ENCODE measurements around the gene MTAP.

DNA sequence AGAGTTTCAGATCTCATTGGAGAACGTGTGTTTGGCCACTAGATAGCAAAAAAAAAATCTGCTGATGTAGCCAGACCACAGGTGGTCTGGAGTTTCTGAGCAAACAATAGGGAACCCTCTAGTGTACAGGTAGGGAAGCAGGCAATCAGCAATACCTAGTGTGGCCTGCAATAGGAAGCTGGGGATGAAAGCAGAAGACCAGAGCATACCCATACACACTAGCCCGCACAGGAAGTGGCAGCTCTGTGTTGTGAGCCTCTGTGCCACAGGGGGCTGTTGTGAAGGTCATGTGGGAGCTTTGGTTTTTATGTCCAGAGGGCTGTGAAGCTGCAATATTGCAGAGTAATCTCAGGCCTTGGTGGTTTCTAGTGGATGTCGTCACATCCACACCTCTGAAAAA, 81.2 kb downstream of the MTAP start:
- TF ChIP-seq GABPA (IDR thresholded peaks at IDR 0.05 in 1 of 2, conservative IDR thresholded peaks at IDR 0.05 in 1 of 2) (no peak), YY1 (IDR thresholded peaks at IDR 0.05) (no peak), MAX (IDR thresholded peaks at IDR 0.05) (no peak), TAF1 (conservative IDR thresholded peaks at IDR 0.05) (no peak), HNF4A (conservative IDR thresholded peaks at IDR 0.05) (no peak), RXRA (IDR thresholded peaks at IDR 0.05) (no peak), SP1 (IDR thresholded peaks at IDR 0.05) (no peak), JUND (IDR thresholded peaks at IDR 0.05) (no peak), REST (IDR thresholded peaks at IDR 0.05) (no peak), RAD21 (IDR thresholded peaks at IDR 0.05) (no peak), NR2F2 (IDR thresholded peaks at IDR 0.05) (no peak), EGR1 (IDR thresholded peaks at IDR 0.05; ENCODE audit: low read depth in 2 of 2) (no peak)
- TF ChIP-seq, protein P1, sequence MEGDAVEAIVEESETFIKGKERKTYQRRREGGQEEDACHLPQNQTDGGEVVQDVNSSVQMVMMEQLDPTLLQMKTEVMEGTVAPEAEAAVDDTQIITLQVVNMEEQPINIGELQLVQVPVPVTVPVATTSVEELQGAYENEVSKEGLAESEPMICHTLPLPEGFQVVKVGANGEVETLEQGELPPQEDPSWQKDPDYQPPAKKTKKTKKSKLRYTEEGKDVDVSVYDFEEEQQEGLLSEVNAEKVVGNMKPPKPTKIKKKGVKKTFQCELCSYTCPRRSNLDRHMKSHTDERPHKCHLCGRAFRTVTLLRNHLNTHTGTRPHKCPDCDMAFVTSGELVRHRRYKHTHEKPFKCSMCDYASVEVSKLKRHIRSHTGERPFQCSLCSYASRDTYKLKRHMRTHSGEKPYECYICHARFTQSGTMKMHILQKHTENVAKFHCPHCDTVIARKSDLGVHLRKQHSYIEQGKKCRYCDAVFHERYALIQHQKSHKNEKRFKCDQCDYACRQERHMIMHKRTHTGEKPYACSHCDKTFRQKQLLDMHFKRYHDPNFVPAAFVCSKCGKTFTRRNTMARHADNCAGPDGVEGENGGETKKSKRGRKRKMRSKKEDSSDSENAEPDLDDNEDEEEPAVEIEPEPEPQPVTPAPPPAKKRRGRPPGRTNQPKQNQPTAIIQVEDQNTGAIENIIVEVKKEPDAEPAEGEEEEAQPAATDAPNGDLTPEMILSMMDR (IDR thresholded peaks at IDR 0.05; ENCODE audit: low read depth, low read length, missing input control): no peak
- TF ChIP-seq, protein P2, sequence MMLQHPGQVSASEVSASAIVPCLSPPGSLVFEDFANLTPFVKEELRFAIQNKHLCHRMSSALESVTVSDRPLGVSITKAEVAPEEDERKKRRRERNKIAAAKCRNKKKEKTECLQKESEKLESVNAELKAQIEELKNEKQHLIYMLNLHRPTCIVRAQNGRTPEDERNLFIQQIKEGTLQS (IDR thresholded peaks at IDR 0.05): no peak
